Measurements from ENCODE around the gene XCR1.

Gene XCR1

DNA sequence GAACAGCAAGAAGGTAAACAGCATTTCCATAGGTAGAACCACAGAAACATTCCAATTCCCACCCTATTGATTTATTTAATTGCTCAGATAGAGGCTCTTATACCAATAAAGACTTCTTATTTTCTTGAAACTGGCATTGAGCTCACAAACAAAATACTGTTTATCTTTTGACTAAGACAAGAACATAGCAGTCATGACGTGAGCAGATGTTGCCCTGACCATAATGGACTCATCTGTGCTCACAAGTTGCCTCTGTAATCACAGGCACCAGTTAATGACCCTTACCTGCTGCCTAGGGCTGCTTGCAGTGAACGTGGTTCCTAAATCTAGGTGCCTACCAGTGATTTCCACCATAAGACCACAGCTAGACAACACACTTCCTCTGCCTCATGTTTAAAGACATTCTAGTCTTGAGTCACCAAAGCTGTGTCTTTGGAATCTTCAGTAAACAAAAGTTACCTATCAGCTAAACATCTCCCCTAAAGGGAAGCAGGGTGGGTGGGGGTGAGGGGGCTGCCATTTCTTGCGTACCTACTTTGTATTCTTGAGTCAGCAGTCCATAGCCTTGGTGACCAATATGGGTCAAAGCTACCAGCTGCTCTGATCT is 33.8 kb downstream of the XCR1 start:
- no peak overlapping the region for H3K4me3 ChIP-seq (ENCODE audit: low read depth, low read length)
- TF ChIP-seq, protein P1, sequence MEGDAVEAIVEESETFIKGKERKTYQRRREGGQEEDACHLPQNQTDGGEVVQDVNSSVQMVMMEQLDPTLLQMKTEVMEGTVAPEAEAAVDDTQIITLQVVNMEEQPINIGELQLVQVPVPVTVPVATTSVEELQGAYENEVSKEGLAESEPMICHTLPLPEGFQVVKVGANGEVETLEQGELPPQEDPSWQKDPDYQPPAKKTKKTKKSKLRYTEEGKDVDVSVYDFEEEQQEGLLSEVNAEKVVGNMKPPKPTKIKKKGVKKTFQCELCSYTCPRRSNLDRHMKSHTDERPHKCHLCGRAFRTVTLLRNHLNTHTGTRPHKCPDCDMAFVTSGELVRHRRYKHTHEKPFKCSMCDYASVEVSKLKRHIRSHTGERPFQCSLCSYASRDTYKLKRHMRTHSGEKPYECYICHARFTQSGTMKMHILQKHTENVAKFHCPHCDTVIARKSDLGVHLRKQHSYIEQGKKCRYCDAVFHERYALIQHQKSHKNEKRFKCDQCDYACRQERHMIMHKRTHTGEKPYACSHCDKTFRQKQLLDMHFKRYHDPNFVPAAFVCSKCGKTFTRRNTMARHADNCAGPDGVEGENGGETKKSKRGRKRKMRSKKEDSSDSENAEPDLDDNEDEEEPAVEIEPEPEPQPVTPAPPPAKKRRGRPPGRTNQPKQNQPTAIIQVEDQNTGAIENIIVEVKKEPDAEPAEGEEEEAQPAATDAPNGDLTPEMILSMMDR (IDR thresholded peaks at IDR 0.05; ENCODE audit: borderline replicate concordance, insufficient read depth, low read depth, low read length): no peak

DNA sequence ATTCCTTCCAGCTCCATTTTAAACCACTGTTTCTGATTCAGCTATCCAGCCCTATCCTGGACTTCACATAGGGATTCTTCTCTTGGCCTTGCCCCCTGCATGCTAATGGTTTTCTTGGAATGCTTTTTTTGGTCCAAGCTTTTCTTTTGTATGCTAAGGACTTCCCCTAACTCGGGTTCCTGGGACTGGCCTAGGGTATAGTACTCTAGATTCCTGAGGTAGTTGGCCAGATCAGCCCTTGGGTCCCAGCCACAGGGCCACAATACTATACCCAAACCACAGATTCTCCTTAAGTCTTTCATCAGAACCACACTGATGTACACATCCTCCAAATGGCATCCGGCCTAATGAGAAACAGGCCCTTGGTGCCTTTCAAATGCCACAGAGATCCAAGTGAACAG is 34.5 kb downstream of the XCR1 start:
- TF ChIP-seq, protein P1 (IDR thresholded peaks at IDR 0.05; ENCODE audit: borderline replicate concordance, insufficient read depth, low read depth, low read length): no peak

DNA sequence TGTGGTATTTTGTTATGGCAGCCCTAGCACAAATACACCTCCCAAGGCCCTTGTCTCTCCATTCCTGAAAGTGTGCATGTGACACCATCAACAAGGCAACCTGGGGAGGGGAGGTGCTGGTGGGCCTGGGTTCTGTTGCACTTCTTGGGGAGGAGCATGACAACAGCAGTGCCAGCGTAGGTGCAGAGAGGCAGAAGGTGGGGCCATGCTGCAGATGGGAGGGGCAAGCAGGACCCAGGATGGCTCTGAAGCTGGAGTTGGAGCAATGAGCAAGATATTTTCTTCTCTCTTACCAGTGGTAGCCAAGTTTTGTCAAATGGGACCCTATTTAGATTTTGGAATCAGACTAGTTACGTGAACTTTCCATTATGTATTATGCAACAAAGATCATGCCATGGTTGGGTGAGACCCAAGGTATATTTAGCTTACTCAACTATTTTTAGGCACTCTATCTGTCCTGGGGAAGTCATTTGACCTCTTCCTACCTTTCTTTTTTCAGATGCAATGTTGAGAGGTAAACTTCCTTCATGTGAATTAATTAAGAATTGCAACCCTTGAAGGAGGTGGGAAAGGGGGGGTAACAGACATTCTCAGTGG is 35.1 kb downstream of the XCR1 start:
- no peak overlapping the region for H3K4me3 ChIP-seq (ENCODE audit: low read depth, low read length)
- TF ChIP-seq, protein P1 (IDR thresholded peaks at IDR 0.05; ENCODE audit: borderline replicate concordance, insufficient read depth, low read depth, low read length): no peak

More for the DNA sequence above, 34.5 kb downstream of the XCR1 start:
- no peak overlapping the region for H3K4me3 ChIP-seq (ENCODE audit: low read depth, low read length)

DNA sequence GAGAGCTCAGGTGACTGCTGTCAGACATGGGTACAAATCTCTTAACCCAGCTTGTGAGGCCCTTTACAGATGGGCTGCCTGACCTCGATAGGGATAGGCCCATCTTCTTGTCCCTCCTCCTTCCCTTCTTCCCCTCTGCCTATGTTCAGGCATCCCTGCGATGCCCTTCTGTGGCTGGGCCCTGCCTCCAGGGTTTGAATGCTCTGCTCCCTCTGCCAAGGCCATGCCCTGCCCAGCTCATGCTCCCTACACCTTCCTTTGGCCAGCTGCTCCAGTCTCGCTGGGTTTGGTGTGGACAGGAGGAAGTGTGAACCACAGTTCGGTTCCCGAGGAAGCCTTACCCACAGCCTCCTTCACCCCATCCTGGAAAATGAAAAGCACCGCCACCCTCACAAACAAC is 35.9 kb downstream of the XCR1 start:
- no peak overlapping the region for H3K4me3 ChIP-seq (ENCODE audit: low read depth, low read length)
- TF ChIP-seq, protein P1 (IDR thresholded peaks at IDR 0.05; ENCODE audit: borderline replicate concordance, insufficient read depth, low read depth, low read length): no peak

DNA sequence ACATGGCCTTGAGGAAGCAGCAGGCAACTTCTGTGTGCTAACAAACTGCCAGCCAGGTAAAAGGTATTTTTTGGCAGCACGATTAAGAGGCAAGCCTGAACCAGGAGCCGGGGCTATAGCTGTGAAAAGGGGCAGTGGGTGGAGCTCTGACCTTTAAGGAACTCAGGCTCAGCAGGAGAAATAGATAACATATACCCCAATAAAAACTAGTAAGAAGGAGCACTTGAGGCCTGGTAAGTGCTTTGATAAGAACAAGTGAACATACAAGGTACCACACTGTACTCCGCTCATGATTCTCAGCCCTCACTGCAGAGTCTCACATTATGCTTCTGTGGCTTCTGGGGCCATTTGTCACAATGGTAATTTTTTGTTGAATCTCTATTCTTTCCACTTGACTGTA is 37.1 kb downstream of the XCR1 start:
- TF ChIP-seq, protein P1 (IDR thresholded peaks at IDR 0.05; ENCODE audit: borderline replicate concordance, insufficient read depth, low read depth, low read length): no peak
- no peak overlapping the region for H3K4me3 ChIP-seq (ENCODE audit: low read depth, low read length)

DNA sequence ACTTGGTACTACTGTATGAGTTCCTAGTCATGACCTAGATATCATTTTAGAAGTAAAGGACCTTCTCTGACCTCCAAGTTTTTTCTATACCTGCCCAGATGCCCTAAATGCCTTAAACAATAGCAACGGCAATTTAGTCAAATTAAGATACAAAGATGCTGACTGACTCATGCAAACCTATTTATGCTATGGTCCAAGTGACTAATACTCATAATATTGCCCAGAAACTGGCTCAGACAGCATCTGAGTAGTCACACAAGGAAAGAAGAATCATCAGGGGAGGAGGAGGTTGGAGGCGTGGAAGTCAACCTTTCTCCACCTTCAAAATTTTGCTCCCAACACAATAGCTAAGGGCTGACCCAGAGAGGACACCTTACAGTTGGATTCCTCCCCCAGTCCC is 38.5 kb downstream of the XCR1 start:
- no peak overlapping the region for H3K4me3 ChIP-seq (ENCODE audit: low read depth, low read length)
- TF ChIP-seq, protein P1 (IDR thresholded peaks at IDR 0.05; ENCODE audit: borderline replicate concordance, insufficient read depth, low read depth, low read length): no peak

DNA sequence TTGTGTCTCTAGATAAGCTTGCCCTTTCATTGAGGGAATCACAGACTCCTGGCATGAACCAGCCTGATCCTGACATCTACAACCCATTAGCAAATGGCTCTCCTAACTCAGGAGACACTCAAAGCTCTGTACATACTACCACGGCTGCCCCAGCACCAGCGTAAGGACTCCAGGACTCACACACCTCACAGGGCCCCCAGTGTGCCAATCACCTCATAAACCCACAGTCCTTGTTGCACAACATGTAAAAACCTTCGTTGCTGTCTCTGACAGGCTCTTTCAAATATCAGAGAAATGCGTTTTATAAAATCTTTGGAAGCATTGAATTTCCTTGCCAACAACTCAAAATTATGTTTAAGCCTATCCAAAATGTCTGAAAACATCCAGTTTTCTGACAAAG is 38.9 kb downstream of the XCR1 start:
- no peak overlapping the region for H3K4me3 ChIP-seq (ENCODE audit: low read depth, low read length)
- TF ChIP-seq, protein P1 (IDR thresholded peaks at IDR 0.05; ENCODE audit: borderline replicate concordance, insufficient read depth, low read depth, low read length): no peak

Data from GM12875 (cell line).